K562 (cell line): Measurements from ENCODE around the gene MAST1. TPM values are rescaled to one million over a fixed set of nuclear protein-coding genes. Genes with fewer than 3 reads are reported as not detected.

Source experiments
- DDX20 ChIP-seq: fragments of 450-650 bp; IDR thresholded peaks from 2 replicates; pipeline ENCODE4 v1.6.1; 2016; ENCODE audit warnings: missing genetic modification characterization, low read depth, mild to moderate bottlenecking, missing compliant biosample characterization, moderate library complexity
- JUN ChIP-seq, 2 experiments: sonication (generic) in 1 of 2; formaldehyde crosslinking in 1 of 2; IDR thresholded peaks; 2 replicates each; pipeline versions ENCODE4 v1.6.1 to v1.8.0; 2012 to 2022; ENCODE audit warnings: borderline replicate concordance in 2 of 2, mild to moderate bottlenecking in 2 of 2, improper control_type of control experiment in 1 of 2, low read depth in 1 of 2, low read length in 1 of 2, missing genetic modification reagents in 1 of 2
- MEF2D ChIP-seq: conservative IDR thresholded peaks from 2 replicates; pipeline ENCODE4 v1.6.1; 2016; ENCODE audit warnings: low read depth, missing genetic modification characterization, missing compliant biosample characterization
- MYBL2 ChIP-seq, 2 experiments: fragments of 450-650 bp in 1 of 2; sonication (generic) in 1 of 2; formaldehyde crosslinking in 1 of 2; IDR thresholded peaks; 2 replicates each; pipeline versions ENCODE4 v1.6.1 to v1.8.1; 2017 to 2022; ENCODE audit warnings: borderline replicate concordance in 1 of 2, inconsistent platforms in 1 of 2, low read depth in 1 of 2, mild to moderate bottlenecking in 1 of 2, missing genetic modification reagents in 1 of 2, moderate library complexity in 1 of 2
- RBM39 ChIP-seq: fragments of 200-400 bp; formaldehyde crosslinking; optimal IDR thresholded peaks from 2 replicates; pipeline ENCODE3; 2018; ENCODE audit warnings: low read depth, low read length
- SP2 ChIP-seq: IDR thresholded peaks from 2 replicates; pipeline ENCODE4 v1.6.1; 2011; ENCODE audit warnings: mild to moderate bottlenecking, low read depth, low read length, moderate library complexity; ENCODE audit not compliant: poor library complexity, severe bottlenecking; ENCODE audit errors: extremely low read depth
- WHSC1 ChIP-seq: IDR thresholded peaks from one replicate; pipeline ENCODE4 v1.6.1; 2012; ENCODE audit warnings: low read length, control low read depth, inconsistent platforms
- YY1 ChIP-seq, 3 experiments: IDR thresholded peaks; 2 replicates each; pipeline ENCODE4 v1.6.1; 2011; ENCODE audit warnings: low read length in 2 of 3, mild to moderate bottlenecking in 2 of 3, moderate library complexity in 2 of 3, borderline replicate concordance in 1 of 3, control low read depth in 1 of 3, low read depth in 1 of 3; ENCODE audit not compliant: insufficient read depth in 3 of 3, insufficient replicate concordance in 2 of 3, control insufficient read depth in 1 of 3, insufficient read length in 1 of 3; ENCODE audit errors: extremely low read depth in 1 of 3
- ZNF445 ChIP-seq: fragments of 250-450 bp; sonication (Bioruptor Pico); IDR thresholded peaks from 2 replicates; pipeline ENCODE4 v1.4.0; 2020; ENCODE audit warnings: low read depth, mild to moderate bottlenecking, moderate library complexity
- ZZZ3 ChIP-seq: fragments of 450-650 bp; IDR thresholded peaks from 2 replicates; pipeline ENCODE4 v1.6.1; 2016; ENCODE audit warnings: antibody characterized with exemption, mild to moderate bottlenecking, moderate library complexity
- polyA plus RNA-seq, 8 experiments: library from polyadenylated mRNA; depleted of rRNA in 4 of 8; stranded (reverse) in 5 of 8; unstranded in 3 of 8; fragments of >200 nt; fragmentation: Nextera tagmentation in 2 of 8; fragmentation: Illumina TruSeq in 1 of 8; extraction: Ambion mirVana in 2 of 8; extraction: Trizol in 1 of 8; gene quantifications; 2 replicates each; pipeline versions ENCODE4 v1.2.1 to v1.2.3, GENCODE V29; 2011 to 2014; ENCODE audit warnings: inconsistent platforms in 1 of 8, missing spikeins in 1 of 8
- total RNA-seq, 7 experiments: library from RNA; depleted of rRNA in 6 of 7; stranded (reverse); fragments of >200 nt in 6 of 7; fragmentation: Illumina TruSeq in 2 of 7; extraction: Trizol in 2 of 7; gene quantifications; 2 replicates each; pipeline versions ENCODE4 v1.2.1 to v1.2.3, GENCODE V29; 2011 to 2021; ENCODE audit warnings: low replicate concordance in 1 of 7
- TF ChIP-seq, protein P1 (sequence below): fragments of 450-650 bp; formaldehyde crosslinking; conservative IDR thresholded peaks from 2 replicates; pipeline ENCODE4 v1.4.0; 2022; ENCODE audit warnings: mild to moderate bottlenecking, missing genetic modification characterization
- TF ChIP-seq, protein P2 (sequence below): fragments of 200-800 bp; sonication (Bioruptor generic); IDR thresholded peaks from 2 replicates; pipeline ENCODE4 v1.6.1; 2016; ENCODE audit warnings: missing genetic modification characterization, missing compliant biosample characterization
- TF ChIP-seq, protein P3 (sequence below): sonication (generic); formaldehyde crosslinking; IDR thresholded peaks from 2 replicates; pipeline ENCODE4 v1.8.0; 2022; ENCODE audit warnings: mild to moderate bottlenecking, missing genetic modification reagents

Gene MAST1
- total and polyA plus RNA-seq, 9 of the 15 experiments (the other 6 are each of a cell fraction or from before 2014, with no cell fraction given), result 0.48 to 10.3 (median 3.9) TPM

DNA sequence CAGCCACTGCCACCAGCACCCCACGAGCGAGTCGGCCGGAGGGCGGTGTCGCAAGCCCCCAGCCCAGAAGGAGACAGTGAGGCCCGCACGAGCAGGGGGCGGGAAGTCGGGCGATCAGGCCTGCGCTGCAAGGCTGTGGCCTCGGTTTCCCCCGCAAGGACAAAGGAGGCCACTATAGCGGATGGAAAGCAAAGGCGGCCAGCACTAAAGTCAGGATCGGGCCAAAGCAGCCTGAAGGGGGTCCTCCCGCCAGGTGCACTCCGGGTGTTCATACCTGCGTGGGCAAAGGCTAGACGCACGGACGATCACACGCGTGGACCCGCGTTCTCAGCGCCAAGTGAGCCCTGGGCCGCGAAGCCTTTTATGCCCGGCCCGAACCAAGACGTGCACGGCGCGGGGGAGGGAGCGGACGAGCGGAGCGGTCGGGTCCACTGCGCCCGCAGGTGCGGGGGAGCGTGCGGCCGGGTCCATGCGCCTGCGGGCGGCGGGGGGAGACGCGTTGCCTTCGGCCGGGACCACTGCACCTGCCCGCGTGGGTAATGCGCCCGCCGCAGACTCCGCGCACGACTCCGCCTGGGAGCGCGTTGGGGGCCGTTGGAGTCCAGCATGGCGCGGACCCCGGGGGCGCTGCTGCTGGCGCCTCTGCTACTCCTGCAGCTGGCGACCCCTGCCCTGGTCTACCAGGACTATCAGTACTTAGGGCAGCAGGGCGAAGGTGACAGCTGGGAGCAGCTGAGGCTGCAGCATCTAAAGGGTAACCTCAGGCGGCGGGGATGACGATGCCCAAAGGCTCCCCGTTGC, 36.6 kb upstream of the MAST1 start, which contains the start of the genes PRDX2 and THSD8 (continued):
- TF ChIP-seq SP2, result no peak
- TF ChIP-seq, protein P1, sequence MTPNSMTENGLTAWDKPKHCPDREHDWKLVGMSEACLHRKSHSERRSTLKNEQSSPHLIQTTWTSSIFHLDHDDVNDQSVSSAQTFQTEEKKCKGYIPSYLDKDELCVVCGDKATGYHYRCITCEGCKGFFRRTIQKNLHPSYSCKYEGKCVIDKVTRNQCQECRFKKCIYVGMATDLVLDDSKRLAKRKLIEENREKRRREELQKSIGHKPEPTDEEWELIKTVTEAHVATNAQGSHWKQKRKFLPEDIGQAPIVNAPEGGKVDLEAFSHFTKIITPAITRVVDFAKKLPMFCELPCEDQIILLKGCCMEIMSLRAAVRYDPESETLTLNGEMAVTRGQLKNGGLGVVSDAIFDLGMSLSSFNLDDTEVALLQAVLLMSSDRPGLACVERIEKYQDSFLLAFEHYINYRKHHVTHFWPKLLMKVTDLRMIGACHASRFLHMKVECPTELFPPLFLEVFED (CRISPR knock-in tag), result no peak
- TF ChIP-seq, protein P2, sequence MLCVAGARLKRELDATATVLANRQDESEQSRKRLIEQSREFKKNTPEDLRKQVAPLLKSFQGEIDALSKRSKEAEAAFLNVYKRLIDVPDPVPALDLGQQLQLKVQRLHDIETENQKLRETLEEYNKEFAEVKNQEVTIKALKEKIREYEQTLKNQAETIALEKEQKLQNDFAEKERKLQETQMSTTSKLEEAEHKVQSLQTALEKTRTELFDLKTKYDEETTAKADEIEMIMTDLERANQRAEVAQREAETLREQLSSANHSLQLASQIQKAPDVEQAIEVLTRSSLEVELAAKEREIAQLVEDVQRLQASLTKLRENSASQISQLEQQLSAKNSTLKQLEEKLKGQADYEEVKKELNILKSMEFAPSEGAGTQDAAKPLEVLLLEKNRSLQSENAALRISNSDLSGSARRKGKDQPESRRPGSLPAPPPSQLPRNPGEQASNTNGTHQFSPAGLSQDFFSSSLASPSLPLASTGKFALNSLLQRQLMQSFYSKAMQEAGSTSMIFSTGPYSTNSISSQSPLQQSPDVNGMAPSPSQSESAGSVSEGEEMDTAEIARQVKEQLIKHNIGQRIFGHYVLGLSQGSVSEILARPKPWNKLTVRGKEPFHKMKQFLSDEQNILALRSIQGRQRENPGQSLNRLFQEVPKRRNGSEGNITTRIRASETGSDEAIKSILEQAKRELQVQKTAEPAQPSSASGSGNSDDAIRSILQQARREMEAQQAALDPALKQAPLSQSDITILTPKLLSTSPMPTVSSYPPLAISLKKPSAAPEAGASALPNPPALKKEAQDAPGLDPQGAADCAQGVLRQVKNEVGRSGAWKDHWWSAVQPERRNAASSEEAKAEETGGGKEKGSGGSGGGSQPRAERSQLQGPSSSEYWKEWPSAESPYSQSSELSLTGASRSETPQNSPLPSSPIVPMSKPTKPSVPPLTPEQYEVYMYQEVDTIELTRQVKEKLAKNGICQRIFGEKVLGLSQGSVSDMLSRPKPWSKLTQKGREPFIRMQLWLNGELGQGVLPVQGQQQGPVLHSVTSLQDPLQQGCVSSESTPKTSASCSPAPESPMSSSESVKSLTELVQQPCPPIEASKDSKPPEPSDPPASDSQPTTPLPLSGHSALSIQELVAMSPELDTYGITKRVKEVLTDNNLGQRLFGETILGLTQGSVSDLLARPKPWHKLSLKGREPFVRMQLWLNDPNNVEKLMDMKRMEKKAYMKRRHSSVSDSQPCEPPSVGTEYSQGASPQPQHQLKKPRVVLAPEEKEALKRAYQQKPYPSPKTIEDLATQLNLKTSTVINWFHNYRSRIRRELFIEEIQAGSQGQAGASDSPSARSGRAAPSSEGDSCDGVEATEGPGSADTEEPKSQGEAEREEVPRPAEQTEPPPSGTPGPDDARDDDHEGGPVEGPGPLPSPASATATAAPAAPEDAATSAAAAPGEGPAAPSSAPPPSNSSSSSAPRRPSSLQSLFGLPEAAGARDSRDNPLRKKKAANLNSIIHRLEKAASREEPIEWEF (CRISPR knock-in tag), result no peak
- TF ChIP-seq RBM39, result no peak
- TF ChIP-seq MYBL2 (IDR thresholded peaks at IDR 0.05; ENCODE audit: low read depth), result no peak
- no peak for TF ChIP-seq MYBL2 (CRISPR knock-in tag; IDR thresholded peaks at IDR 0.05; ENCODE audit: borderline replicate concordance)
- no peak for TF ChIP-seq ZNF445 (CRISPR knock-in tag)
- no peak for TF ChIP-seq YY1 (IDR thresholded peaks at IDR 0.05; ENCODE audit: borderline replicate concordance in 1 of 3, control insufficient read depth in 1 of 3, extremely low read depth in 1 of 3, insufficient read depth in 3 of 3, insufficient read length in 1 of 3, insufficient replicate concordance in 2 of 3, low read depth in 1 of 3, low read length in 2 of 3)
- TF ChIP-seq JUN (IDR thresholded peaks at IDR 0.05; ENCODE audit: borderline replicate concordance, low read depth, low read length), result no peak
- no peak for TF ChIP-seq JUN (CRISPR knock-in tag; IDR thresholded peaks at IDR 0.05; ENCODE audit: borderline replicate concordance)
- TF ChIP-seq, protein P3, sequence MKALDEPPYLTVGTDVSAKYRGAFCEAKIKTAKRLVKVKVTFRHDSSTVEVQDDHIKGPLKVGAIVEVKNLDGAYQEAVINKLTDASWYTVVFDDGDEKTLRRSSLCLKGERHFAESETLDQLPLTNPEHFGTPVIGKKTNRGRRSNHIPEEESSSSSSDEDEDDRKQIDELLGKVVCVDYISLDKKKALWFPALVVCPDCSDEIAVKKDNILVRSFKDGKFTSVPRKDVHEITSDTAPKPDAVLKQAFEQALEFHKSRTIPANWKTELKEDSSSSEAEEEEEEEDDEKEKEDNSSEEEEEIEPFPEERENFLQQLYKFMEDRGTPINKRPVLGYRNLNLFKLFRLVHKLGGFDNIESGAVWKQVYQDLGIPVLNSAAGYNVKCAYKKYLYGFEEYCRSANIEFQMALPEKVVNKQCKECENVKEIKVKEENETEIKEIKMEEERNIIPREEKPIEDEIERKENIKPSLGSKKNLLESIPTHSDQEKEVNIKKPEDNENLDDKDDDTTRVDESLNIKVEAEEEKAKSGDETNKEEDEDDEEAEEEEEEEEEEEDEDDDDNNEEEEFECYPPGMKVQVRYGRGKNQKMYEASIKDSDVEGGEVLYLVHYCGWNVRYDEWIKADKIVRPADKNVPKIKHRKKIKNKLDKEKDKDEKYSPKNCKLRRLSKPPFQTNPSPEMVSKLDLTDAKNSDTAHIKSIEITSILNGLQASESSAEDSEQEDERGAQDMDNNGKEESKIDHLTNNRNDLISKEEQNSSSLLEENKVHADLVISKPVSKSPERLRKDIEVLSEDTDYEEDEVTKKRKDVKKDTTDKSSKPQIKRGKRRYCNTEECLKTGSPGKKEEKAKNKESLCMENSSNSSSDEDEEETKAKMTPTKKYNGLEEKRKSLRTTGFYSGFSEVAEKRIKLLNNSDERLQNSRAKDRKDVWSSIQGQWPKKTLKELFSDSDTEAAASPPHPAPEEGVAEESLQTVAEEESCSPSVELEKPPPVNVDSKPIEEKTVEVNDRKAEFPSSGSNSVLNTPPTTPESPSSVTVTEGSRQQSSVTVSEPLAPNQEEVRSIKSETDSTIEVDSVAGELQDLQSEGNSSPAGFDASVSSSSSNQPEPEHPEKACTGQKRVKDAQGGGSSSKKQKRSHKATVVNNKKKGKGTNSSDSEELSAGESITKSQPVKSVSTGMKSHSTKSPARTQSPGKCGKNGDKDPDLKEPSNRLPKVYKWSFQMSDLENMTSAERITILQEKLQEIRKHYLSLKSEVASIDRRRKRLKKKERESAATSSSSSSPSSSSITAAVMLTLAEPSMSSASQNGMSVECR (CRISPR knock-in tag), result peak; percentile 45; the same call in 1 of the 2 replicates
- TF ChIP-seq WHSC1, result no peak
- no peak for TF ChIP-seq ZZZ3
- no peak for TF ChIP-seq MEF2D
- TF ChIP-seq DDX20 (tag), result no peak
